EL (cell line): ENCODE measurements around the gene RAD23A.
A peak's percentile ranks its signal among the peaks of the same experiment; 100 is the strongest.

Source experiments
- DNase-seq: peaks from one replicate; pipeline ENCODE4 v3.0.0-alpha.2; 2016

The RAD23A gene

GRCh38 chr19:12986726-12987125 is 41.1 kb downstream of the RAD23A start:
- no peak for DNase-seq

DNA sequence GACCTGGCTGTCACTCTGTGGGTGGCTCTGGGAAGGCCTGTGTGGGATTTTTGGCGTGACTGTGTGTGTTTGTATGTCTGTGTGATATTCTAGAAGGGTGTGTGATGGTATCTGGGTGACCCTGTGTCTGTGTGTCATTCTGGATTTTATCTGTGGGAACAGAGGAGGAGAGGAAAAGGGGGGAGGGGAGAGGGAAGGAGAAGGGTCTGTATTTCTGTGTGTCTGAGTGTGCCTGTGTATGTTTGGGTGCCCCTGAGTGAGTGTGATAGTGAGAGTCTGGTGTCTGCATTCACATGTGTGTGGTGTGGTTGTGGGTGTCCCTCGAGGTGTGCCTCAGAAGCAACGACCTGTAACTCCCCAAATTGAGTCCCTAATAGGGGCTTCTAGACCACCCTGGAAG is 41.5 kb downstream of the RAD23A start:
- DNase-seq: no peak

DNA sequence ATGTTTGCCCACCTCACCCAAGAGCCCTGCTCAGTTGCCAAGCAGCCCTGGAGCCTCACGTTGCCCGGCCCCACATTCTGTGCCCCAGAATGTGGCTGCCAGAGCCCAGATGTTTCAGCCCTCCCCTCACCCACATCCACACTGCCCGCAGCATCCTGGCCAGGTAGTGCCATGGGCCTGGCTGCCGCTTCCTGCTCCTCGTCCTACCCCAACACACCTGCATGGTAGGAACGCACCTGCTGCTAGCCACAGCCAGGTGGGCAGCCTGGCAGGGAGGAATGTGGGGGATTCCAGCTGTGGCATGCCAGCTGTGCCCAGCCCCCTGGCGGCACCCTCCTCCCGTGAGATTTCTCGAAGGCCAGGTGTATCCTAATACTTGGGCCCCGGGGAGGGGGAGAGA is 42.1 kb downstream of the RAD23A start:
- no peak for DNase-seq

GRCh38 chr19:12990431-12990830 is 44.8 kb downstream of the RAD23A start:
- no peak for DNase-seq

DNA sequence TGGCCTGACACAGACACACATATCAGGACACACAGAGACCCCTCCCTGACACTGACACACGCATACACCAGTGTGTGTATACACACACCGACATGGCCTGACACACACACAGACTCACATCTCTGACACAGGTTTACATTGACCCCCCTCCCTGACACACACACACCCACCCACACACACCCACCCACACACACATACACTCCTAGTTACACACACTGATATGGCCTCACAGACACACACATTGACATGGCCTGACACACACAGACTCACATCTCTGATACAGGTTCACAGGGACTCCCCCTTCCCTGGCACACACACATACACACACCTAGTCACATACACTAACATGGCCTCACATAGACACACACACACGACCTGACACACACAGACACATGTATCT is 45.2 kb downstream of the RAD23A start:
- DNase-seq: no peak

GRCh38 chr19:12991296-12991695 is 45.6 kb downstream of the RAD23A start:
- no peak for DNase-seq

- DNase-seq: no peak
Measured at GRCh38 chr19:12992729-12993128, 47.1 kb downstream of the RAD23A start.

DNA sequence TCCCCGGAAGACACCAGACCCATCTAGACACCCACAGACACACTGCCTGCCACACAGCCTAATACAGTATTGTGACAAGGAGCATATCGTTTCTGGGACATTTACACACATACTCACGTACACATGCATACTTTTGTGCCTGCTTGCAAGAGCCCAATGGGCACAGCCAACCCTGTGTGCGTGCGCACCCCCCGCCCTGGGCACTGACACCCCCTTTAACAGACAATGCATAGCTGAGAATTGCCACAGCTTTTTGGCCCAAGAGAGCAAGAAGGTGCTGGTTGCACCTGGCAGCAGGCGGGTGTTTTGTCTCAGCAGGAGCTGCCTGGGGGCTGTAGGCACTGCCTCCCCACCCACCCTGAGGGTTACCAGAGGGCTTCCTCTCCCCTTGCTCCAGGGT is 47.9 kb downstream of the RAD23A start:
- DNase-seq: no peak

DNA sequence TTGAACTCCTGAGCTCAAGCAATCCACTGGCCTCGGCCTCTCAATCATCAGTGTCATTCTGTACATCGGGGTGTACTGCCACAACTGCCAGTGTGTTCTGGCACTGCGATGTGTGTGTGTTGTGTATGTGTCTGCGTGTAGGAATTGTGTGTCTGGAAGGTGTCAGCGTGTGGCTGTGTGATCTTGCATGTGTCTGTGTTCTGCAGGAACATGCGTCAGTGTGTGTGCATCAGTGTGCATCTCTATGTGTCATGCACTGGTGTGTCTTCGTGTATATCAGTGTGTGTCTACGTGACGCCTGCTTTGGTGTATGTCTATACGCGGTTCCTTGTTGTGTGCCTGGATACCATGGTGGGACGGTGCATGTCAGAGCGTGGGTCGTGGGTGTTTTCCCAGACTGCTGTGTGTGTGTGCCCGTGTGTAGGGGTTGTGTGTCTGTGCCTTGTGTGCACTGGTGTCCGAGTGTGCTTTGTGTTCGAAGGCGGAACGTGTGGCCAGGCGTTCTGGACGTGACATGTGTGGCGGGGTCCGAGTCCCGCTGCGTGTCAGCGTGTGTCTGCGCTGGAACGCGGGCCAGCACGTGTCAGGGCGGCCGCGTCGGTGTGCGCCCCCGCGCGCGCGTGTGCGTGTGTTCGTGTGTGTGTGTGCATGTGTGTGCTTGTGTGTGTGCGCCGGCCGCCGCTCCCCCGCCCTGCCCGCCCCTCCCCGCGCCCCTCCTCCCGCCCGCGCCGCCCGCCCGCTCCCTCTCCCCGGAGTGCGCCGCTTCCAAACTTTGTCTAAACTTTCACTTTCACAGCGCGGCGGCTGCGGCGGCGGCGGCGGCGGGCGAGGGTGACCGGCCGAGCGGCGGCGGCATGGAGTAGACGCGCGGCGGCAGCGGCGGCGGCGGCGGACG is 49.3 kb downstream of the RAD23A start, which contains the start of gene NFIX:
NFIX (plus strand) TSS at position 775 of the 895 bp plus-strand sequence. CDS start 363 bp downstream, outside the sequence.
- DNase-seq: peak; percentile 61

DNA sequence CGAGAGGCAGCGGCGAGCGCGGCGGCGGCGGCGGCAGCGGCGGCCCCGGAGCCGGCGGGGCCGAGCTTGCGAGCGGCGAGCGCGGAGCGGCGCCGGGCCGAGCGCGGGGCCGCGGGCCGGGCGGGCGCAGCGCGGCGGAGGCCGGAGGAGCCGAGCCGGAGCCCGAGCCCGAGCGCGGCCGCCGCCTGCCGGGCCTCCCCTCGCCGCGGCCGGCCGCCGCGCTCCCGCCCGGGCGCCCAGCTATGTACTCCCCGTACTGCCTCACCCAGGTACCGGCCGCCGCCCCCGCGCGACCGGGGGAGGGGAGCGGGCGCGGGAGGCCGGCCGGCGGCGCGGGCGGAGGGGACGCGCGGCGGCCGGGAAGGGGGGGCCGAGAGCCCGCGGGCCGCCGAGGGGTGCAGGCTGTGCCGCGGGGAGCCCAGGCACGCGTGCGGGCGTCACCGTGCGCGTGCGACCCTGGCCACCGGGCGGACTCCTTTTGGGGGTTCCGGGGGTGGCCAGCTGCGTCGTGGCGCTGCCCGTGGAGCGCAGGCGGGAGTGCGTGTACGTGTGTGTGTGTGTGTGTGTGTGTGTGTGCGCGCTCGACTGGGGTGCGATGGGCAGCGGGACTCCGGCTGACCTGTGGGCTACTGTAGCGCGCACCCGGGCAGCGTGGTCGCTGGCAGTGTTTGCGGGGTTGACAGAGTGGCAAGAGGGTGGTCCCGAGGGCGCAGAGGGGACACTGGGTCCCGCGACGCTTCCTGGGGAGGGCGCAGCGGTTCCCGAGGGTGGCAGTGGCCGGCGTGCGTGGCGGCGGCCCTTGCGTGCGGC is 50.1 kb downstream of the RAD23A start:
- DNase-seq: peak; percentile 46

- peak; percentile 57 for DNase-seq
Measured at GRCh38 chr19:12996406-12997094, 50.9 kb downstream of the RAD23A start.

DNA sequence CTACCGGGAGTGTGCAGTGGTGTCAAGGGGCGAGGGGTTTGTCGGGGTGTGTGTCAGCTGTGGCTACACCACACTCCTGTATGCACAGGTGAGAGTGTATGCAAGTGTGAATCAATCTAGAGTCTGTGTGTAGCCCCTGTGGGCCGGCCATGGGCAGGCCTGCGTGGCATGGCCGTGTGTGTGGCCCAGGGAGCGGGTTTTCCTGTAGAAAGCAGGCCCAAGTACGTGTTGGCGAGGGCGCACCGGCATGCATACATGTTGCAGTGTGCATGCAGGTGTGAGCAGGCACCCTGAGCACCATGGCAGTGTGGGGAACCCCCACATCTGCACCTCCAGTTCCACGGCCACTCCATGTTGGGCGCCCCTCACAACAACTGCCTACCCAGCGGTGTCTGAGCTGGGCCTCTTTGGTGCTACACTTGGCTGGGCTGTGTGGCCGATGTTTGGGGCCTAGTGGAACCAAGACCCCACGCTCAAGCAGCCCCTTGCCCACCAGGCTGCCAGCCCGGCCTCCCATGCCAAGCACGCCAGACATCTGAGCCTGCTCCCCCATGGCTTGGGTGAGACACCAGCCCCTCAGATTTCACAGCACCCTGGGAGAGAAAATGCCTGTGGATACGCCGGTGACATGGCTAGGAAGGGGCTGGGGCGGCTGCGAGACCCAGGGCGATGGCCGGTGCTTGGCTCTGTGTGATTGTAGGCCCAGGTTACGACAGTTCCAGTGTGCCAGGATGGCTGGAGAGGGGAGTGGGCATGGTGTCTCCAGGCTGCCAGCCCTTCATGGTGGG is 51.7 kb downstream of the RAD23A start:
- DNase-seq: no peak

DNA sequence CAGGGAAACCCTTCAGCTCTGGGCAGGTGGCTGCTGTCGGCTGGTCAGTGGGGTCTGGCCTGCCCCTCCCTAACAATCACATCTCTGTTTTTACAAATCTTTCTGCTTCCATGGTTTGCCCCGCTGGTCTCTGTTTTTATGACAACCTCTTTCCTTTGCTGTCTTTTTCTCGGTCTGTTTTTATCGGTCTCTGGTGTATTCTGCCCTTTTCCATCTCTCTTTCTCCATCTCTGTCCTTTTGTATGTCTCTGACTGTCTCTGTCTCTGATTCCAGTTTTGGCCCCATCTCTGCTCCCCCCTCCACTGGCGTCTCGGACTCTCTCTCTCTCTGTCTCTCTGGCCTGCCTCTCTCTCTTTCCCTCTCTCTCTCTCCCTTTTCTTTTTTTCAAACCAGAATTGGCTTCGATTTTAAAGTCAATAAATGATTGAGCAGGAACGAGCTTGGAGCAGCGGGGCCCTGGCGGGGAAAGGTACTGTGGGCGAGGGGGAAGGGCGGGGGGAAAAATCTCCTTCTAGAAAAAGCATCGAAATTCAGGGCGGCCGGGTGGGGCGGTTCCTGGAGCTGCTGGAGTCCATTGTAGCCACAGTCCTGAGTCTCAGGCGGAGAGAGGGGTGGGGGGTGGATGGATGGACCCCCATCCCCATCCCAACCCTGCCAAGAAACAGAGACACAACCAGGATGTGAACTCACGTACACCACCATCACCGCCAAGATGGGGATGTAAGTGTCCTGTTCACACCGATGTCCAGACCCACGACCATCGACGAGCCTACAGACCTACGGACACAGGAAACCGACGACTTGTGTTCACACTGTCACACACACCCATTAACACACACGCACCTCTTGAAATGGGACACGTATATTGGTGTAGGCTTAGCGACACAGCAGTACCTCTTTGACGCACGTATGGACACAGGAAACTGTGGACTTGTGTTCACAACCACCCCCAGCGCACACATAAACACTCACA is 52.6 kb downstream of the RAD23A start:
- DNase-seq: no peak

- DNase-seq: no peak
Measured at GRCh38 chr19:13001166-13001501, 55.5 kb downstream of the RAD23A start.

- no peak for DNase-seq
Measured at GRCh38 chr19:13001502-13002165, 56.0 kb downstream of the RAD23A start.

DNA sequence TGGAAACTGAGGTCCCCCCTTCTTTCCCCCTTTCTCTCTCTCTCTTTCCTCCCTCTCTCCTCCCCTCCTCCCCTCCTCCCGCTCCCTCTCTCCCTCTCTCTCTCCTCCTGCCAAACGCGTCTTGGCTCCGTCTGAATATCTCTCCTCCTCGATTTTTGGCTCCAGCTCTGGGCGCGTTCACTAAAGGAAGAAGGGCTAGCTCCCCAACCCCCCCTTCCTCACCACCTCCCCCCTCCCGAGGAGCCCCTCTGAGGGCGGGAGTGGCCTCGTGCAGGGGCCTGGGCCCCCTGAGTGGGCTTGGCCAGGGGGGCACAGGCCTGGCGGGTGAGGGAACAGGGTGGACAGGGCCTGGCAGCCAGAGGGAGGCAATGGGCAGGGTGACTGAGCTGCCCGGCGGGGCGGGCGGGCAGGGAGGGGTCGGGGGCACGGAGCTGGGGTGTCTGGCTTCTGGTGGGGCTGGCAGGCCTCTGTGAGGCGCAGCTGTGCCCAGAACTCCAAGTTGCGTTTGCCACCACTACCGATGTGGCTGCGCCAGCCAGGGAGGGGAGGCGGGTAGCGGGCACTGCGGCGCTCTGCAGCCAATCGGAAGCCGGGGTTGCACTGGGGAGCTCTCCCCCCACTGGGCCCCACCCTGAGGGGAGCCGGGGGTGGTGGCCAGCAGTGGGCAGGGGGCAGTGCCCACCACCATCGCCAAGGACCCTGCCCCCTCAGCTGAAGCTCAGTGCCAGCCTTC is 56.7 kb downstream of the RAD23A start:
- no peak for DNase-seq

DNA sequence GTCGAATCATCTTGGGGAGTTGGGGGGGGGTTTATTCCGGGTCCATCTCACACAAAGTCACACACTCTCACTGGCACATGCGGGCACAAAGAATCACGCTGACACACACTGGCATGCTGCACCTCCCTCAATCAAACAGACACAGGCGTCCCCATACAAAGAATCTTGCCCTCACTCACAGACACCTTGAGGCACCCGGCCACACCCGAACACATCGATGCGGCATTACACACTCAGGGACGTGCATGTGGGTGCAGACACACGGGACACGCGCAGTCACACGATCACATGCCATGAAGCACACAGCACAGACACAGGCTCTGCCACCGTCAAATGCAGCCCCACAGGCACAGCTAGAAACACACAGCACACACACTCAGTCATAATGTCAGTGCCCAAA is 57.4 kb downstream of the RAD23A start:
- DNase-seq: no peak
